NCI-H510A treated with DMSO at 0.1 percent for 48 hours (cell line): ENCODE measurements around the gene USP20.
A peak's percentile ranks its signal among the peaks of the same experiment; 100 is the strongest.

ENCODE experiments used
- DNase-seq: peaks from one replicate; lab custom pipeline; 2025; lab: John Stamatoyannopoulos, UW

USP20 gene

GRCh38 chr9:129823935-129824601 lies 11.2 kb upstream of the USP20 start, which contains the start of gene TOR1A:
Gene TOR1A, minus strand, starts transcription at chr9:129824136. Its CDS starts 51 bp downstream, at chr9:129824085.
- peak; percentile 94 for DNase-seq

GRCh38 chr9:129826344-129826743 lies 8.9 kb upstream of the USP20 start:
- no peak for DNase-seq

DNA sequence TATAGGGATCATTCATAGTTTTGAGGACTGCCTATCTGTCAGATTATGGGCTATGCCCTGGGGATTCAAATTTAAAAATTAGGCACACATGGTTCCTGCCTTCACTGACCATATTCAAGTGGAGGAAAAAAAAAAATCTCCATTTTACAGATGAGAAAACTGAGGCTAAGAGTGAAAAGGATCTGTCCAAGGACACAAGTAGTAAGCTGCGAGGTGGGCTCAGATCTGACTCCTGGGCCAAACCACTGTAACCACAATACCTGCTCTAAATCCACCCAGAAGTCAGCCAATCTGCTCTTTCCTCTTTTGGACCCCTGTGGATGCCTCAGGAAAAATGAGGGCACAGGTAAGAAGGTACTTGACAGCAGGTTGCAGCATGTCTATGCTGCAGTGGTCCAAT lies 8.5 kb upstream of the USP20 start:
- no peak for DNase-seq

- no peak for DNase-seq
Observed at GRCh38 chr9:129828051-129828450, 7.2 kb upstream of the USP20 start.

- no peak for DNase-seq
Observed at GRCh38 chr9:129828969-129829368, 6.3 kb upstream of the USP20 start.

DNA sequence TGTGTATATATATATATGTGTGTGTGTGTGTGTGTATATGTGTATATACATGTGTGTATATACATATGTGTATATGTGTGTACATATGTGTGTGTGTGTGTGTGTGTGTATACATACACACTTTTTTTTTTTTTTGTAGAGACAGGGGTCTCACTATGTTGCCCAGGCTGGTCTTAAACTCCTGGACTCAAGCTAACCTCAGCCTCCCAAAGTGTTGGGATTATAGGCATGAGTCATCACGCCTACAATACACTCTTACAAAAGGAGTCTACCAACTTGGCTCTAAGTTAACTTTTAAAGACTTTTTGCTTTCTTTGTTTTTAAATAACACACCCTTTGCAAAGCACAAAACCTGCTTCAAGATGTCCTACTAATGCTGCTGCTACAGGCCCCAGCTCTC lies 2.3 kb upstream of the USP20 start:
- DNase-seq: no peak

DNA sequence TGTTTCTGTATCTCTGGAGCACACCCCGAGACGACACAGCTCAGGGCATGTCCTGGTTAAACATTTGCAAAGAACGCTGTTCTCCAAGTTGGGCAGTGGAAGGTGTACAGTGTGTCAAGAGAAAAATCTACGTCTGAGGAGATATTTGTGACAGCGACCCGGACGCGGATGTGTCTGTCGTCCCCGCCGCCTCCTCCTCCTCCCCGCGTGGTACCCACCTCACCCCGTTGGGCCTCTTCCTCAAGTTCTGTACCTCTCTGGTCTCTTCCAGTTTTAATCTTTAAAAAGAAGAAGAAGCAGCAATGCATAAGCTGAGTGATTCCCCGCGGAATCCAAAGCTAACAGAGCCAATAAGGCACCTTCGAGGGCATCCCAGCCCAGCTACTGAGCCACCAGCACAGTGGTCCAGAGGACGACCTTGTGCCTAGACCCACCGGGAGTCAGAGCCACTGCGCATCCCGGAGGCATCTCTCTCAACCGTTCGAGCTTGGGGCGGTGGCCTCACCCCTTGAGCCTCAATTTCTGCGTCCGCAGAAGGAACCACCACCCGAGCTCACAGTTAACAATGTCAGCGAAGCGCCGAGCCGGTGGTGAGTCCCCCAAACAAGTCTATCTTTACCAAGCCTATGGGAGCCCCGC lies 650 bp upstream of the USP20 start:
- no peak for DNase-seq

DNA sequence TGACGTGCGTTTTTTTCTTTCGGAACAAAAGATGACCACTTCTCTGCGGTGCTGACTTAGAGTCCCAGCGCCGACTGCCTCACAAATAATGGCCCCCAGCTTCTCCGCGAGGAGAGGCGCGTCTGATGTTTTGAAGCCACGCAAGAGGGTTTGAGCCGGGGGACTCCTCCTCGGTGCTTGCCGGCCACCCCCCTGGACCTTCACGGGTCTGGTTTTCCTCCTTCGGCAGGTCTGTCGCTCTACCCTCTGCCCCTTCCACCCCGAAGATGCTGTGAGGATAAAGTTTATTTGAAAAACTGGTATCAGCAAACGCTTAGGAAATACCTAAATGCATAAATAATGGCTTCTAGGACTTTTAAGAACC lies 584 bp downstream of the USP20 start:
- DNase-seq: no peak

DNA sequence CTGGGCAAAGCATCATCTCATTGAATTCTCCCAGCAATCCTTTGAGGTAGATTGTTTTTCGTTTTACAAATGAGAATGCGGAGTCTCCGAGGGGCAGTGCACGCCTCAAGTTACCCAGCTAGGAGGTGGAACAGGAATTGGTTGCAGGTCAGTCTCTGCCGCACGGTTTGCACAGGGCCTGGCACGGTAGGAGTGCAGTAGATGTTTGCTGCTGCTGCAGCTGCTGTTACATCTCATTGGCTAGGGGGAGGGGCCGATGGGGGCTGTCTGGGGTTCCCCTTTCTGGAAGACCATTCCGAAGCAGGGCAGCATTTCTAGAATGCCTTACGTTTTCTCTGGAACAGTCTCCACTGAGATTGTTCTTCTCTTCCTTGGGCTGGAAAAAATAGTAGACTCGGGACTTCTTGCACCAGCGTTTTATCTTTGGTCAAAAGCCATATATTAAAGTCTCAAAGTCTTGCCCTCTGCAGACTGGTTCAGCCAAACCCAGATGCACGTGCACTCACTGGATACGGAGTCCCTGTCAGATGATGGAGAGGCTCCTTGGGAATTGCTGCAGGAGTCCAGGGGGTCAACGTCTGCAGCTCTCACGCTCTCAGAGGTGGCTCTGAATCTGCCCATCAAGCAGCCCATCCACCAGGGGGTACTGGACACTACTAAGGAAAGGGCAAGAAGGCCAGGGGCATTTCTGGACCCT lies 1.2 kb downstream of the USP20 start:
- DNase-seq: no peak

DNA sequence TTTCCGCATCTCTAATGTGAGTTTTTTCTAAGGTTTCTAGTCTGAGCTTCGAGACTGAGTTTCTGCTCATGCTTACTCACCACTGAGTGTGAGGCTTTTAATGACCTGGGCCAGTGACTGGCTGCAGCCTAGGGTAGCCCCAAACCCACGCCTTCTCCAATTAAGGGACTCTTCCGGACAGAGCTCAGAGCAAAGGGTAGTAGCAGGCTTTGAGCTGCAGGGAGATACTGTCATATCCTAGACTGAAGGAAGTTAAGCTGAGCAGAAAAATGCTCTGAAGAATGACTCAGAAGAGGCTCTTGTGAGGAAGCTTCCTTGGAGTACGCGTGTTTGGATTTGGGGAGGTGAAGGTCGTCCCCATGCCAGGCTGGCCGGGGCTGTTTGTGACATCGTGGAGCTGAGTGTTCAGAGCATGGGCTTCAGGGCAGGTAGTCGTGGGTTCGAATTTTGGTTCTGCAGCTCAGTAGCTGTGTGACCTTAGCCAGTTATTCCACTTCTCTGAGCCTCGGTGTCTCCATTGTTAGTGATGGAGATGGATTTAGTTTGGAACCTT lies 3.5 kb downstream of the USP20 start:
- no peak for DNase-seq

- DNase-seq: no peak
Observed at GRCh38 chr9:129839324-129840023, 4.2 kb downstream of the USP20 start.

DNA sequence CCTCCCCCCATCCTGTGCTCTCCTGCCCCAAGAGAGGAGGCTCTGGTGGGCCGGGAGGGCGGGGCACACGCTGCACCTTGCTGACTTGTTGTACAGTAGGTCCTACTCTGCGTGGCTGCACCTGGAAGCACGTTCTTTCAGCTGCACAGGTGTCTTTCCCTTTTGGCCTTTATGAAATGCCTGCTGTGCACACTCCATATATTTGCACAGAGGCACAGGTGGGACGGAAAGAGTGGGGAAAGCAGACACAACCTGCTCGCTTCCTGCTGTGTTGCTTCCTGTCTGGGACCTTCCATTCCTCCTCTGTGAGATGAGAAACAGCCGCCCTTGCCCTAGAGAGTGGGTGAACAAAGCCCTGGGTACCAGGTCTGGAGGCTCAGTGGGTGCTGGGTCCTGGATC lies 4.8 kb downstream of the USP20 start:
- peak; percentile 97 for DNase-seq

GRCh38 chr9:129841071-129841470 lies 5.8 kb downstream of the USP20 start:
- DNase-seq: no peak

DNA sequence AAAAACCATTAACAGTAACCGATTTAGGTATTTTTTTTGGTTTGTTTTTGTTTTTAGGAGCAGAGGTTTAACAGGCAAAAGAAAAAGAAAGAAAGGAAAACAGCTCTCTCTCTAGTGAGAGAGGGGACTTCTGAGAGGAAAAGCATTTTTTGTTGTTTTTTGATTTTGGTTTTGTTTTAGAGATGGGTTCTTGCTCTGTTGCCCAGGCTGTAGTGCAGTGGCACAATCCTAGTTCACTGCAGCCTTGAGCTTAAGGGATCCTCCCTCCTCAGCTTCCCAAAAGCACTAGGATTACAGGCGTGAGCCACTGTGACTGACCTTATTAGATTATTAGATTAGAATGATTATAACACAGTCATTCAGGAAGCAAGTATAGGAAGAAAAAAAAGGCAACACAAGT lies 10.1 kb downstream of the USP20 start:
- no peak for DNase-seq

- DNase-seq: no peak
Observed at GRCh38 chr9:129848712-129849441, 13.6 kb downstream of the USP20 start.

- DNase-seq: no peak
Observed at GRCh38 chr9:129849901-129850300, 14.6 kb downstream of the USP20 start.

DNA sequence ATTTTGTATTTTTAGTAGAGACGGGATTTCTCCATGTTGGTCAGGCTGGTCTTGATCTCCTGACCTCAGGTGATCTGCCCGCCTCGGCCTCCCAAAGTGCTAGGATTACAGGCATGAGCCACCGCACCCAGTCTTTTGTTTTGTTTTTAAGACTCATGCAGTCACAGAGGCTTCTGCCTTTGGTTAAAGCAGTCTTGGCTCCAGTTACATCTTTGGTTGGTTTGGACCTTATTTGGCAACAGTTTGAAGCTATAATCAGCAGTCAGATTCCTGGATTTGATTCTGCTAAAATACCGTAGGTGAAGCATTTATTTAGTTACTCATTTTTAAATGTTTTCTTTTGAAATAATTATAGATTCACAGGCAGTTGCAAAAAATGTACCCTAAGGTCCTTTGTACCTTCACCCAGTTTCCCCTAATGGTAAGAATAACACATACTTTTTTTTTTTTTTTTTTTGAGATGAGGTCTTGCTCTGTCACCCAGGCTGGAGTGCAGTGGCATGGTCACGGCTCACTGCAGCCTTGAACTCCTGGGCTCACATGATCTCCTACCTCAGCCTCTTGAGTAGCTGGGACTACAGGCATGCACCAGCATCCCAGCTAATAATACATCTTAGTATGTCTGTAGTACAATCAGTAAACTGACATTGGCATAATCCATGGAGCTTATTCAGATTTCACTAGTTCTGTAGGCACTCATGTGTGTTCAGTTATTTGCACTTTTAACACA lies 15.7 kb downstream of the USP20 start:
- DNase-seq: no peak

- no peak for DNase-seq
Observed at GRCh38 chr9:129851821-129852220, 16.6 kb downstream of the USP20 start.

DNA sequence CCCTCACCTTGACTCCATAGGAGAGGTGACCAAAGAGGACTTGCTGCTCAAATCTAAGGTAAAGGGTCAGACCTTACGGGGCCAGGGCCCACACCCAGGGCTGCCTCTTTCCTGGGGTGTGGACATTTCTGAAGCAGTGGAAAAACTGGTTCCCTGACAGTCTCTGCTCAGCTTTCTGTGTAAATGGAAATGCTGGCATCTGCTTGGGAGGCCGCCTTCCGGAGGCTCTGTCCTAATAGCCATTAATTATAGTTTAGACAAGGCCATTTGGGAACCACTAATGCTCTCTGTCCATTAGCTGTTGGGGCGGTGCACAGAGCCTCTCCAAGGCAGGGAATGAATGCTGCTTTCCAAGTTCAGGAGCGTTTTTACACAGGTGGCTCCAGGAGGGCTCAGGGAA lies 17.3 kb downstream of the USP20 start:
- no peak for DNase-seq

DNA sequence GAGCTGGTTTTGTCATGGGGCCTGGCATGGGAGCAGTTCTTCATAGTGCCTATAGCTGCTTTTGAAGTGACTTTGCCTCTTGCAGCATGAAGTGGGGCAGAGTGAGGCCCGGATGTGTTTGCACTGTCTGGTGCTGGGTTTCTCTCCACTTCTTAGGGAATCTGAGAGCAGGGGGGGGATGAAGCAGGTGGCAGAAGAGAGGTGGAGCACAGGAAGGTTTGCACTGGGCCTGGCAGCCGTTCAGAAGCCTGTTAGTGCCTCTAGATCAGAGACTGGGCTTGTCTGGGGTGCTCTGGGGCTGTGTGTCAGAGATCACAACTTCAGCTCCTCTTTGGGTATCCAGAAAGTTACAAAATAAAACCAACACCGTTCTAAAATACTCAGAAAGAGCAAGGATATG lies 18.4 kb downstream of the USP20 start:
- DNase-seq: peak; percentile 77

DNA sequence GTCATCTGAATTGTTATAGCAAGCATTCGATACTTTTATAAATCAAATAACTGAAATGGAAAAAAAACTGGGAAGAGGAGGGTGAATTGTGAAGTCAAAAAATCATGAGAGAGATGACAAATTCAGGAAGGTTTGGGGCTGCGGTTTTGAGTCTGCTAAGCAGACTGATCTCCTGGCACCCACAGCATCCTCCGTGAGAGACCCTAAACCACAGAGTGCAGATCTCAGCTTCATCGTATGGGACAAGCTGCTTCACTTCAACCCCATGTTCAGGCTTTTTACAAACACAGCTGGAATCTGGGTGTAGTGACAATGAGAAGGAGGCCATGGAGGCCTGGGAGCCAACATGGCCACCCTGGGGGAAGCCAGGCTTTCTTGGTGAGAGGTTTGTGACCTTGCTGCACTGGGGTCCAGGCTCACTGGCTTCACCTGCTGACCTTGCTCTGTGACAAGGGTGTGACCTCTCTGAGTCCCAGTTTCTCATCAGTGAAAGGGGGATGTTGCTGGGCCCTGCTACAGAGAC lies 19.4 kb downstream of the USP20 start:
- DNase-seq: no peak
